HCT116 (cell line): ENCODE data around the gene CUX1. TPM values are rescaled to one million over a fixed set of nuclear protein-coding genes. Genes with fewer than 3 reads are reported as not detected.

Experiments used
- ATAC-seq: fragments of 200-7000 bp; cut with Tn5 transposase; 2 replicates; pipeline ENCODE4 v1.9.1; 2020; ENCODE audit warnings: mild to moderate bottlenecking, moderate library complexity
- BruUV-seq: library from RNA; stranded (reverse); fragments of 400-500 nt; replicated peaks from 2 replicates; lab custom pipeline; 2021; lab: Mats Ljungman, UMichigan
- CTCF ChIA-PET: fragments of 300-600 bp; sonication (Branson Sonifier 250); formaldehyde crosslinking; loops from one replicate; lab custom pipeline; 2021; ENCODE audit warnings: antibody characterized with exemption; lab: Charles Lee
- POLR2A ChIA-PET: fragments of 300-600, 350-600 bp; sonication (Branson Sonifier 250); formaldehyde crosslinking; loops from one replicate; lab custom pipeline; 2021; ENCODE audit warnings: antibody characterized with exemption; lab: Charles Lee
- RAD21 ChIA-PET, 2 experiments: fragments of 300-600 bp; sonication (Branson Sonifier 250); formaldehyde crosslinking; loops; one replicate each; lab custom pipeline; 2023; ENCODE audit warnings: low total read pairs in 2 of 2; ENCODE audit not compliant: uncharacterized antibody in 2 of 2, unreplicated experiment in 2 of 2, low non-redundant PET in 1 of 2; lab: Charles Lee
- DNase-seq: peaks from one replicate; pipeline ENCODE4 v3.0.0-alpha.2; 2010; ENCODE audit warnings: low read depth, low spot score
- H2AFZ ChIP-seq: fragments of 200-600 bp; shearing (Covaris generic), sonication (generic); 2 replicates; pipeline ENCODE4 v1.6.1; 2017; ENCODE audit warnings: low read depth, mixed run types, mixed read lengths, antibody characterized with exemption, low read length; ENCODE audit not compliant: poor library complexity, severe bottlenecking
- H3K27ac ChIP-seq: 2 replicates; pipeline ENCODE4 v1.5.1; 2012; ENCODE audit warnings: low read depth, low read length
- H3K27me3 ChIP-seq: fragments of 200-600 bp; sonication (generic); 2 replicates; pipeline ENCODE4 v1.6.1; 2016; ENCODE audit warnings: mixed run types, low read length, mixed read lengths; ENCODE audit not compliant: insufficient read depth
- H3K36me3 ChIP-seq, 2 experiments: fragments of 200-500 bp in 1 of 2; fragments of 200-600 bp in 1 of 2; sonication (Bioruptor generic) in 1 of 2; sonication (generic) in 1 of 2; 2 replicates each; pipeline versions ENCODE4 v1.5.1 to v1.6.1; 2014 to 2016; ENCODE audit warnings: low read length in 2 of 2, inconsistent platforms in 1 of 2, mixed read lengths in 1 of 2, mixed run types in 1 of 2; ENCODE audit not compliant: insufficient read depth in 2 of 2, control insufficient read depth in 1 of 2
- H3K4me1 ChIP-seq, 2 experiments: fragments of 200-600 bp in 1 of 2; sonication (generic) in 1 of 2; 2 replicates each; pipeline versions ENCODE4 v1.5.1 to v1.6.1; 2012 to 2017; ENCODE audit warnings: low read length in 2 of 2, inconsistent platforms in 1 of 2, mild to moderate bottlenecking in 1 of 2, mixed read lengths in 1 of 2, mixed run types in 1 of 2, moderate library complexity in 1 of 2; ENCODE audit not compliant: insufficient read depth in 2 of 2, control insufficient read depth in 1 of 2
- H3K4me2 ChIP-seq: fragments of 200-600 bp; sonication (generic); 2 replicates; pipeline ENCODE4 v1.6.1; 2017; ENCODE audit warnings: mixed run types, low read length, mixed read lengths
- H3K4me3 ChIP-seq, 2 experiments: fragments of 200-600 bp in 1 of 2; sonication (generic) in 1 of 2; replicated peaks in 1 of 2; 2 replicates each; pipeline ENCODE4 v1.5.1; 2011 to 2016; ENCODE audit warnings: low read length in 2 of 2, control low read depth in 1 of 2, low read depth in 1 of 2, mild to moderate bottlenecking in 1 of 2, mixed read lengths in 1 of 2, mixed run types in 1 of 2
- H3K79me2 ChIP-seq: fragments of 200-600 bp; sonication (generic); 2 replicates; pipeline ENCODE4 v1.6.1; 2017; ENCODE audit warnings: mild to moderate bottlenecking, mixed run types, low read length, moderate library complexity, mixed read lengths; ENCODE audit not compliant: insufficient read depth
- H3K9ac ChIP-seq: fragments of 200-600 bp; sonication (generic); 2 replicates; pipeline ENCODE4 v1.6.1; 2016; ENCODE audit warnings: low read length, mixed read lengths
- H3K9me2 ChIP-seq: fragments of 200-600 bp; sonication (generic), shearing (Covaris generic); 2 replicates; pipeline ENCODE4 v1.6.1; 2017; ENCODE audit warnings: mixed run types, mild to moderate bottlenecking, moderate library complexity; ENCODE audit not compliant: insufficient read depth
- H3K9me3 ChIP-seq, 2 experiments: fragments of 200-500 bp in 1 of 2; fragments of 200-600 bp in 1 of 2; sonication (Bioruptor generic) in 1 of 2; sonication (generic) in 1 of 2; 2 replicates each; pipeline ENCODE4 v1.6.1; 2014 to 2017; ENCODE audit warnings: low read length in 2 of 2, mixed read lengths in 2 of 2, inconsistent platforms in 1 of 2, low read depth in 1 of 2, mild to moderate bottlenecking in 1 of 2, mixed run types in 1 of 2, moderate library complexity in 1 of 2; ENCODE audit not compliant: control insufficient read depth in 1 of 2, insufficient read depth in 1 of 2
- H4K20me1 ChIP-seq: fragments of 200-600 bp; sonication (generic), shearing (Covaris generic); 2 replicates; pipeline ENCODE4 v1.6.1; 2017; ENCODE audit warnings: mixed run types, mild to moderate bottlenecking, moderate library complexity; ENCODE audit not compliant: insufficient read depth
- CEBPB ChIP-seq: IDR thresholded peaks from 2 replicates; pipeline ENCODE4 v1.6.1; 2012; ENCODE audit warnings: low read depth
- FOSL1 ChIP-seq: IDR thresholded peaks from 2 replicates; pipeline ENCODE4 v1.6.1; 2012; ENCODE audit warnings: low read depth
- SP1 ChIP-seq: IDR thresholded peaks from 2 replicates; pipeline ENCODE4 v1.6.1; 2012; ENCODE audit warnings: low read depth
- TCF7L2 ChIP-seq: IDR thresholded peaks from 2 replicates; pipeline ENCODE4 v1.7.0; 2011; ENCODE audit warnings: borderline replicate concordance, inconsistent platforms; ENCODE audit not compliant: insufficient read depth, insufficient read length; ENCODE audit errors: extremely low read depth
- YY1 ChIP-seq: IDR thresholded peaks from 2 replicates; pipeline ENCODE4 v1.6.1; 2011; ENCODE audit warnings: low read length, low read depth, moderate library complexity, mild to moderate bottlenecking; ENCODE audit not compliant: insufficient replicate concordance; ENCODE audit errors: extremely low read depth
- ZNF274 ChIP-seq: fragments of 200-500 bp; sonication (Bioruptor generic); IDR thresholded peaks from 2 replicates; pipeline ENCODE4 v1.6.1; 2014; ENCODE audit warnings: mild to moderate bottlenecking, low read depth, low read length, inconsistent platforms
- intact Hi-C: fragments of 100-400 bp; cut with micrococcal nuclease; formaldehyde crosslinking; loops from 2 replicates; pipeline ENCODE4 v1.10.0; 2022
- total RNA-seq: library from RNA; stranded (reverse); gene quantifications from one replicate; pipeline ENCODE4 v1.2.1, GENCODE V29; 2021; ENCODE audit not compliant: unreplicated experiment

CUX1 gene
- total RNA-seq, 1 experiment from 2014 or later = 68.9 TPM

DNA sequence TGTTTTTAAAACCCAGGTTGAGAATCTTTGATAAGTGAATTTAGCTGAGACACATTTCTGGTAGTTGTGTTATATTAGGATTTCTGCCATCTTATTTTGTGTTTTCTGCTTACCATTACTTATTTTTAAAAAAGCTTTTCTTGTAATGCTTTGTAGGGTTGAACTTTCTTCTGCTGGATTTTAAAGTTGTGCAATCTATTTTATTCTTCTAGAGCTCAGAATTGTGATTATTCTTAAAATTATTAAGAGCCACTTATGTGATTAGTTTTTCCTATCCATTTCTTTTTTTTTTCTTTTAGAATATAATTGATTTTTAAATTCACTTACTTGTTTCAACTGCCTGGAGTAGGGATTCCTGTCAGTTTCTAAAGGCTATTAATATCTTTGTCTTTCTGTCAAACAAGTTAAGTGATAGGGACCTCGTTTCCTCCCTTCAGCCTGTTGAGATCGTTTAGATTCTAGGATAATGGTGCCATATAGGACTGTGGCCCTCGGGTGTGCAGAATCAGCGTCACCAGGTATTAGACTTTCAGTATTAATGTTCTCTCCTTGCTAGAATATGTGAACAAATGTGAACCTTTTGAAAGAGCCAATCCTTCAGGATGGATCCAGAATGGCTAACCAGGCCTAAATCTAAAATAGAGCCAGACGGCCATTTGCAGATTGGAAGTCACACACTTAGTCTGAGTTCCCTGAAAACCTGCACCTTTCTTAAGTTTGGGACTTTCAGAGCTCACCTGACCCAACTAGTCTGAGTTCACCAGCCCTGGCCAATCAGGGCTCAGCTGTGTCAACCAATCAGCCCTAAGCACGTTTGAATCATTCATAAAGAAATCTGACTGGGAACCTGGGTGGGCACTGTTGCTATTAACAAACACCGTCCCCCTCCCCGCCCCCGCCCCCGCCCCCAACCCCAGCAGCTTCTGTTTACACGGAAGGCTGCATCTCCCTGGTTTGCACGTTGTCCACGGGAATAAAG is 26.2 kb downstream of the CUX1 start (continued):
- TF ChIP-seq SP1 (no peak), TCF7L2 (no peak), ZNF274 (no peak), FOSL1 (no peak), YY1 (no peak), CEBPB (no peak)

DNA sequence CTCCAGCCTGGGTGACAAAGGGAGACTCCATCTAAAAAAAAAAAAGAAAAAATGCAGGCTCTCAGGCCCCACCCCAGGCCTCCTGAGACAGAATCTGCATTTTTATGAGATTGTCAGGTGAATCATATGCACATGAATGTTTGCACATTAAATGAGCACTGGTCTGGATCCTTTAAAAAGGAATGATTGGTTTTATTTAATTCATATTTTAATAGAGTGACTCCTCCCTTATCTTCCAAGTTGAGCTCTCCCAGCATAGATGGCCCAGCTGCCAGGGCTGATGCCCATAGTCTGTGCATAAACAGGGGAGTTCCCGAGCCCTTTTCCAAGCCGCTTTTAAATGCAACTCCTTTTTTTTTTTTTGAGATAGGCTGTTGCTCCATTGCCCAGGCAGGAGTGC is 28.5 kb downstream of the CUX1 start:
- no peak overlapping the region for H2AFZ ChIP-seq
- ChIA-PET POLR2A (no interaction called here), CTCF (no interaction called here), RAD21 (no interaction called here)
- no peak overlapping the region for H3K4me2 ChIP-seq
- no peak overlapping the region for H3K9ac ChIP-seq
- H3K27ac ChIP-seq = no peak overlapping the region
- H3K27me3 ChIP-seq = no peaks in the 10 kb centered on the region
- ATAC-seq (no peak), DNase-seq (no peak)
- peaks cover 0 to 8% of the 10 kb centered on the region in 2 experiments; a peak in 3 of 4 replicates for H3K4me1 ChIP-seq
- intact Hi-C loops = no loop called here
- no peak overlapping the region for H3K4me3 ChIP-seq
- no TSS peak for BruUV-seq
- peaks cover 0 to 20% of the 10 kb centered on the region in 2 experiments; a peak in 2 of 4 replicates for H3K9me3 ChIP-seq
- H3K79me2 ChIP-seq = peaks cover 95% of the 10 kb centered on the region
- H4K20me1 ChIP-seq = no peaks in the 10 kb centered on the region; the same call in 1 of the 2 replicates
- no peaks in the 10 kb centered on the region for H3K9me2 ChIP-seq
- H3K36me3 ChIP-seq = no peaks in the 10 kb centered on the region
- TF ChIP-seq CEBPB = no peak
